Adrenal gland (tissue), 5 donors: ENCODE data around the gene PAXIP1.

Source experiments
- CTCF ChIP-seq, 6 experiments: fragments of 450-650 bp in 4 of 6; fragments of 200-600 bp in 2 of 6; sonication (generic) in 1 of 6; IDR thresholded peaks; 1 replicate in 5 of 6; 2 replicates in 1 of 6; pipeline versions ENCODE4 v1.5.1 to v1.8.0; 2016 to 2021; ENCODE audit warnings: antibody characterized with exemption in 6 of 6, mild to moderate bottlenecking in 2 of 6, moderate library complexity in 1 of 6
- POLR2A ChIP-seq, 2 donors: fragments of 450-650 bp; IDR thresholded peaks; one replicate each; pipeline ENCODE4 v1.6.1; 2017; ENCODE audit warnings: antibody characterized with exemption in 2 of 2, mild to moderate bottlenecking in 2 of 2, moderate library complexity in 1 of 2
- donor health status: DM: no; HTN: no; CAD: no.

GRCh38 chr7:154997840-154998370 lies 5.0 kb downstream of the PAXIP1 start:
- no peak for TF ChIP-seq POLR2A (IDR thresholded peaks at IDR 0.05)
- TF ChIP-seq CTCF (IDR thresholded peaks at IDR 0.05): no peak
